SK-N-MC (cell line): ENCODE data around the gene SMARCB1.

Experiments
- EZH2 ChIP-seq: fragments of 200-600 bp; sonication (generic); IDR thresholded peaks from one replicate; pipeline ENCODE4 v1.6.1; 2017; ENCODE audit warnings: antibody characterized with exemption
- POLR2AphosphoS5 ChIP-seq: IDR thresholded peaks from 2 replicates; pipeline ENCODE4 v1.6.1; 2012; ENCODE audit warnings: mild to moderate bottlenecking, low read depth, low read length, borderline replicate concordance

- TF ChIP-seq POLR2AphosphoS5 (no peak), EZH2 (no peak)
These were observed 60.6 kb downstream of the SMARCB1 start for GRCh38 chr22:23847310-23847920.
